Thyroid gland (tissue), 4 donors: ENCODE measurements around the gene MALL.
"Not testable (repeated sequence)": the region's sequence is repeated elsewhere in the genome, so short reads cannot be mapped to it uniquely, and the experiment has no call there.

Source experiments
- POLR2A ChIP-seq, 2 donors: fragments of 450-650 bp; IDR thresholded peaks; one replicate each; pipeline ENCODE4 v1.6.1; 2017; ENCODE audit warnings: antibody characterized with exemption in 2 of 2, mild to moderate bottlenecking in 2 of 2, moderate library complexity in 1 of 2
- TF ChIP-seq, protein P1 (sequence below), 6 experiments: fragments of 200-600 bp in 3 of 6; fragments of 450-650 bp in 3 of 6; sonication (generic) in 3 of 6; IDR thresholded peaks; one replicate each; pipeline ENCODE4 v1.5.1; 2016 to 2019; ENCODE audit warnings: antibody characterized with exemption in 6 of 6, mild to moderate bottlenecking in 2 of 6, inconsistent platforms in 1 of 6, moderate library complexity in 1 of 6

DNA sequence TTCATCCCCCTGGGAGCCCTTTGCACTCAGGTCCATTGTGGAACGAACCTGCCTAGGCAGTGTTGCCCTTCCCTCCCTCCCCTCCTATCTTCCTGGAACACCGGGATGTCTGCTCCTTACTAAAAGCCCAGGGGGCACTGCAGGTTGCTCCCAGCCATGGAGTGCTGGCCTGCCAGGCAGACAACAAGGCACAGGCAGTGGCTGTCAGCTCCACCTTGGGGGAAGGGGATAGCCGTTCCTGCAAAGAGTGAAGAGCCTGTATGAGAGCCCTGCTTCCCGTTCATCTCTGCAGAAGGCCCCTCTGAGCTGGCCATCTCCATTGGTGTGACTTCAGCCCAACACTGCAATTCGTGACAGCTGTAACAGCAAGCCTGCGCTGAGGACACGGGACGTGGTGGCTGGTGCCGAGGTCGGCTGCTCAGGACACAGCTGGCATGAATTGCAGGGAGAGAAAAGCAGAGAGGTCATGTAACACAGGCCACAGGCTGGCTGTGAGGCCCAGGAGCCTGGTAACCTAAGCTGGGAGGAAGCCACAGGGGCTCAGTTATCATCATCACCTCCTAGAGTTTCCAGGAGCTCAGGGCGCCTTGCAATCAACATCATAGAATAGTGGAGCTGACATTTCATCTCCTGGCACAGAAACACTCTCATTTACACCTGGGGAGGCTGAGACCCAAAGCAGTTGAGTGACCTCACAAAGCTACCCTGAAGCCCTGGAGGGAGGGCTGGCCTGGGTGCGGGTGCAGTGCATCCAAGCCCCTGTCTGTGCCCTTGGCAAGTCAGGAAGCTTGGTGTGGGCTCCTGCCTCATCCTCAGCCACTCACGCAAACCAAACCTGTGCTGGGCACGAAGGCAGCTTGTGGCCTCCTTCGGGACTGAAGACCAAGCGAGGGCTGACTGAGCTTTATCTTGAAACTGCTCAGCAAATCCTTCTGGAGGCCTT, 67.1 kb downstream of the MALL start:
- TF ChIP-seq, protein P1, sequence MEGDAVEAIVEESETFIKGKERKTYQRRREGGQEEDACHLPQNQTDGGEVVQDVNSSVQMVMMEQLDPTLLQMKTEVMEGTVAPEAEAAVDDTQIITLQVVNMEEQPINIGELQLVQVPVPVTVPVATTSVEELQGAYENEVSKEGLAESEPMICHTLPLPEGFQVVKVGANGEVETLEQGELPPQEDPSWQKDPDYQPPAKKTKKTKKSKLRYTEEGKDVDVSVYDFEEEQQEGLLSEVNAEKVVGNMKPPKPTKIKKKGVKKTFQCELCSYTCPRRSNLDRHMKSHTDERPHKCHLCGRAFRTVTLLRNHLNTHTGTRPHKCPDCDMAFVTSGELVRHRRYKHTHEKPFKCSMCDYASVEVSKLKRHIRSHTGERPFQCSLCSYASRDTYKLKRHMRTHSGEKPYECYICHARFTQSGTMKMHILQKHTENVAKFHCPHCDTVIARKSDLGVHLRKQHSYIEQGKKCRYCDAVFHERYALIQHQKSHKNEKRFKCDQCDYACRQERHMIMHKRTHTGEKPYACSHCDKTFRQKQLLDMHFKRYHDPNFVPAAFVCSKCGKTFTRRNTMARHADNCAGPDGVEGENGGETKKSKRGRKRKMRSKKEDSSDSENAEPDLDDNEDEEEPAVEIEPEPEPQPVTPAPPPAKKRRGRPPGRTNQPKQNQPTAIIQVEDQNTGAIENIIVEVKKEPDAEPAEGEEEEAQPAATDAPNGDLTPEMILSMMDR (IDR thresholded peaks at IDR 0.05): not testable (repeated sequence)
- not testable (repeated sequence) for TF ChIP-seq POLR2A (IDR thresholded peaks at IDR 0.05)
